ENCODE data around the gene OXCT1.

The OXCT1 gene

DNA sequence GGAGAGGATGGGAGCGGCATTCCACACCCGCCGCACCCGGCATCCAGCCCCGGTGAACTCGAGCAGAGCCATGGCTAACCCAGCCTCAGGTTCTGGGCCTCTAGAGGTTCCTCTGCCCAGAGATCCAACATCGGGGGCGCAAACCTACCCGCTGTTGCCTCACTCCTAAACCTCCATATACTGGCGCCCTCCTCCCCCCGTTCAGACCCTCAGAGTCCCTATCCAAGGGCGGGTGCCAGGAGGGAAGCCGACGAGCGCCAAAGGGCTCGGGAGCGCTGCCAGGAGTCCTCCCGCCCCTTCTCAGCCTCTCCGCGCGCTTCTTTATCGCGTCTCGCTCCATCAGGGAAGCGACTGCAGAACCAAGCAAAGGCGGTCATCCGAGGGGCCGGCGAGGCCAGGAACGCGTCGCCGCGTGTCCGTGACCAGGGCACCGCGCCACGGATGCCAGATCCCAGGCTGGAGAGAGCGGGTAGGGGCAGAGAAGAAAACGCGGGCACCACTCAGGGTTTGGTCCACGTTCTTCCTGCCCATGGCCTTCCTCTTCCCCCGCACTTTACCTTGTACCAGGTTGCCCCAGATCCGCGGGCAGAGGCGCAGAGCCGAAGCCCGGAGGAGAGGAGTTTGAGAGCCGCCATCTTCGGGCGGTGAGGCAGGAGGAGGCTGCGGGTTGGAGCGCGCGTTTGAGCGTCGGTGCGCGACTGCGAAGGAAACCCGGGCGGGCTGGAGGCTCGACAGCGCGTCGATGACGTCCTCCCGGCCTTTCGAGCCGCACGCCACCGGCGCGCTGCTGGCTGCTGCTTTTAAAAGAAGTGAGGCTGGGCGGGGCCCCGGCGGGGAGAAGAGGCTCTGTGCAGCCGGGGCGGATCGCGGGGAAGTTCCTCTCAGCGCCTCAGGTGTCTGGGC, at the start of gene OXCT1:
OXCT1 (minus strand) TSS at position 702 of the 903 bp plus-strand sequence; CDS start at position 635, 67 bp downstream.
- peak; percentile 94 for DNase-seq

DNA sequence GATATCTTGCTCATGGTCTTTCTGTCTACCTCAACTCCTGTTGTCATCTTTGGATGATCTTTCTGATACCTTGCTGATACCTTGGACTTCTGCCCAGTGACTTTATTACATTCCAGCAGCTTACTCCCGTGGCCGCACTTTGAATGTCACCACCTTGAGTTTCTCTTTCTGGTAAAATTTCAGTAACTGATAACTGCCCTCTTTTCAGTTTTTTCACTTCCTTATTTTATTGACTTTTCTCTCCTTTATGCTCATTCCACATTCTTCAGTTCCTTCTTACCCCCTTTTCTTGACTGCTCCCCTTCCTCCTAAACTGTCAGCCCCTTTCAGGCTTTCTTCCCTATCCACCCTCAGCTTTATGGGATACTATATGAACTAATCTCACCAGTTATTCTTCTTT, 47.9 kb upstream of the OXCT1 start:
- no peak for DNase-seq

DNA sequence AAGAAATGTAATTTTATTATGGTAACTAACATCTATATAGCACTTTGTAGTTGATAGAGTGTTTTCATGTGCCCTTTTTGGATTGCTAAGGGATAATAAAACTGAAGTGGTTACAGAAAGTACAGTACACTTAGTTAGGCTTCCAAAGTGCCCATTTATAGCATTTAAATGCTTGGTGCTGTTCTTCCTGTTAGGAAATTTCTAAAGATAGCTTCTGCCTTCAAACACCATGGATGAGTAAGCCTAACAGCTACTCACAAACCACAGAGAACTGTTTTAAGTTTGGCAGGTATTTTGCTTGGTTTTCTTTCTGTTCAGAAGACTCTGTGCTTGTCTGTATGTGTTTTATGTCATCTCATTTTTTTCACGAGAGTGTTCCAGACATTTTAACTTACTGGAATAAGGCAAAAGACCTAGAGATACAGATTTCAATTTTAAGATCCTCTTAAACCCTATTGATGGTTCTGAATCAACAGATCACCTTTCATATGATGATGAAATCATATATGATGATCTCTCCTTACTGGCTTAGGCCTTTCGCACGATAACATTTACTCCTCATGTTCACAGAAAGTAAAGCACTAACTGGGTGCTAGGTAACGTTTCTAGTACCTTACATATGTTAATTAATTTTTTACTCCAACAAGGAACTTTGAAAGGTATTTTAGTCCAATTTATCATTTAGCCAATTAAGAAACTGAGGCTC, 38.3 kb upstream of the OXCT1 start:
- DNase-seq: no peak

DNA sequence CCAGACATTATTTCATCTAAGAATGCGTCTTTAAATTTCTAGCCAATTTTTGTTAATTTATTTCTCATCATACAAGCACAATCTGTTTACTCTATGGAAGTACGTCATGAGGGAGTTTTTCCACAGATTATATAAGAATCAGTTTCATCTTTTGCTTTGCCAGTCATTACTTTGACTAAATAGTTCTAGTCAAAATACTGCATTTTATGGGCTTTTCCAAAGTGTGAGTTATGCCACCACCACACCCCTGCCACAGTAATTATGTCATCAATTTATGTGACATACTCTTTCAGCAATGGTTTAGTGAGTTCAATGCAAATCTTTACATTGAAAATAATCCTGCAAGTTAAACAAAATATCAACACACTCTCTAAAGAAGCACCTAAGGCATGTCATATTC, 35.9 kb upstream of the OXCT1 start:
- no peak for DNase-seq

DNA sequence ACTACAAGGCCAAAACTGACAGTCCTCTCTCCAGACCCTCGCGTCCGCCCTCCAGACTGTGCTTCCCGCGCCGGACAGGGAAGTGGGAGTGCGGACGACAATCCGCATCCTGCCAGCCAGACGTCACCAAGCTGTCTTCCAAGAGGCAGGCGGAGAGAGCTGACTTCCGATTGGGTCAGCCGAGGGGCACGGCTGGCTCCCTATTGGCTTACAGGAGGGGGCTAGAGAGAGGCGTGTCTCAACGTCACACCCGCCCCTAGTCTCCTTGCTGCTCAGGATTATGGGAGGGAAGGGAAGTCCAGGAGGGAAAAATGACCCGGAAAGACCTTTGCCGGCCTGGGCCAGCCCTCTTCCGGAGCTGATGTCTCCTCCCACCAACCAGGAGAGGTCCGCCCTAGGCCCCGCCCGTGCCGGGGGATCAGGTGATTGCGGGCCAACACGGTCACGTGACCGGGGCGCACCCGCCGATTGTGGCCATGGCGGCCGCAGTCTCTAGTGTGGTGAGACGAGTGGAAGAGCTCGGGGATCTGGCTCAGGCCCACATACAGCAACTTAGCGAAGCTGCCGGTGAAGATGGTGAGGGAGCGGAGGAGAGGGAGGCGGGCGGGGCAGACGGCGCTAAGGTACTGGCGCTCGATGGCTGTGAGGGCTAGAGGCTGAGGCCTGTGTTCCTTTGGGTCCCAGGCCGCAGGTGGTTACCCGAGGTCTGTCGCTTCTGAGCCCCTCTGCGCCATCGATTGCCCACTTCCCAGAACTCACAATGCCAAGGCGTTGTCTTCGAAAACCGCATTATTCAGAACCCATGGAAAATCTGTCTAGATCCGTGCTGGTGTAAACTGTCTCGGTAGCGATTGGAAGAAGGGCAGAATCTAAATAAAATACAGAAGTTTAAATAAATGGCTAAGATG, 33.9 kb upstream of the OXCT1 start, which contains the start of gene RIMOC1:
RIMOC1 (plus strand) TSS at position 453 of the 908 bp plus-strand sequence; CDS start at position 477, 24 bp downstream.
- peak; percentile 98 for DNase-seq

DNA sequence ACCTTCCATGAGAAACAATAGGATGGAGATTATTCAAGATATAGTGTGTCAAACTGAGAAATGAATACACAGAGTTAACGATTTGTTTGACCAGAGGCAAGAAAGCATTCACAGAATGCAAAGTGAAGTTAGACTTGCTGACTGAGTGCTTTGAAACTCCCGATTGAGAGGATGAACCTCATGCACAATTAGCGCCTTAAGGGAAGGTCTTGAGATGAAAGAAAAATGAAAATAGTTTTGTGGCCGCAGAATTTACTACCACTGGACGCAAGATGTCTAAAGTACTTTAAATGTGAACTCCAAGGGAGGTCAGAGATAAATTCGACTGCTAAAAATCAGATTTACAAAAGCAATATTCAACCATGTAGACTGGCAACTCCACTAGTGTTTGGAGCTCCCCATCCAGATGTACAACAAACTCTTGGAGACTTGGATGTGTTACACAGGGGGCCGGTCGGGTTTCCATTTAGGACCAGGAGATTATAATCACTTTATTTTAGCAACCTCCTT, 33.2 kb upstream of the OXCT1 start:
- no peak for DNase-seq

DNA sequence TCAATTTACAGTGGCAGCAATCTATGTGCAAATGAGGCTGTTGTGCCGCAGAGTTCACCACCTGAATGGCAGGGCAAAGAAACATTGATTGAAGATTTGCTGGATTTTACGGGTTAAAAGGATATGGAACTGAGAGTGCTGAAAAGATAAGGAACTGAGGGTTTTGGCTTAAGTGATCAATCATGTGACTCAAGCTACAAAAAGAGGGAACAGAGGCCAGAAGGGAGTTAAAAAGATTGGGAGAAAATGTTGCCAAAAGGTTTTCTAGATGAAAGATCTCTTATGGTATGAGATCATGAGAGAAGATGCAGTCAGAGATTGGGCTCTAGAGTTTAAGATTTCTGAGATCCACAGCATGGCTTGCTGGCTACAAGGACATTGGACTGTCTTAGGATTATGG, 26.0 kb upstream of the OXCT1 start:
- DNase-seq: no peak

DNA sequence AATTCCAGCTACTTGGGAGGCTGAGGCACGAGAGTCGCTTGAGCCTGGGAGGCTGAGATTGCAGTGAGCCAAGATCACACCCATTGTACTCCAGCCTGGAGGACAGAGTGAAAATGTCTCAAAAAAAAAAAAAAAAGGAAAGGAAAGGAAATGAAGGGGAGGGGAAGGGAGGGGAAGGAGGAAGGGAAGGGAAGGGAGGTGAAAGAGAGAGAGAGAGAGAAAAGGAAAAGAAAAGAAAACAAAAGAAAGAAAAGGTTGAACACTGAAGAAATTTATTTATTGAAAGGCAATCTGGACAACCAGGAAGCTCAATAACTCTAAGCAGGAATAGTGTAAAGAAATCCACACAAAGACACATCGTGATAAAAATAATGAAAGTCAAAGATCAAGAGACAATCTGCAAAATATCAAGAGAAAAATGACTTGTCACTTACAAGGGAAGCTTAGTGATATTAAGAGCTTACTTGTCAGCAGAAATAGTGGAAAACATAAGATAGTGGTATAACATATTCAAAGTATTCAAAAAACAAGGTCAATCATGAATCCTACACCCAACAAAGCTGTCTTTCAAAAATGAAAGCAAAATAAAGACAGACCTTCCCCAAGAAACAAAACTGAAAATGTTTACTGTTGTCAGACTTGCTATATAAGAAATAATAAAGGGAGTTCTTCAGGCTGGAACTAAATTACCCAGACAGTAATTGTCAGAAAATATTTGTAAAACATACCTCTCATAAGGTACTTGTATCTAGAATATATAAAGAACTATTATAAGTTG, 23.0 kb upstream of the OXCT1 start:
- DNase-seq: no peak

DNA sequence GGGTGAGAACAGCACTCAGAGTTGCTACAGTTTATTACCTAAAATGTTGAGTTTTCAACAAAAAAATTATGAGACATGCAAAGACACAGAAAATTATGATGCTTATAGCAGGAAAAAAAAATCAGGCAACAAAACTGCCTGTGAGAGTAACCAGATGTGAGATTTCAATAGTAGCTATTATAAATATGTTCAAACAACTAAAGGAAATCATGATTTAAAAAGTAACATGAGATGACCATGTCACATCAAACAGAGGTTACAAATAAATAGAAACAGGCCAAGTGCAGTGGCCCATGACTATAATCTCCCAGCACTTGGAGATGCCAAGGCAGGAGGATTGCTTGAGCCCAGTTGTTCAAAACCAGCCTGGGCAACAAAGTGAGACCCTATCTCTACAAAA, 21.8 kb upstream of the OXCT1 start:
- no peak for DNase-seq

DNA sequence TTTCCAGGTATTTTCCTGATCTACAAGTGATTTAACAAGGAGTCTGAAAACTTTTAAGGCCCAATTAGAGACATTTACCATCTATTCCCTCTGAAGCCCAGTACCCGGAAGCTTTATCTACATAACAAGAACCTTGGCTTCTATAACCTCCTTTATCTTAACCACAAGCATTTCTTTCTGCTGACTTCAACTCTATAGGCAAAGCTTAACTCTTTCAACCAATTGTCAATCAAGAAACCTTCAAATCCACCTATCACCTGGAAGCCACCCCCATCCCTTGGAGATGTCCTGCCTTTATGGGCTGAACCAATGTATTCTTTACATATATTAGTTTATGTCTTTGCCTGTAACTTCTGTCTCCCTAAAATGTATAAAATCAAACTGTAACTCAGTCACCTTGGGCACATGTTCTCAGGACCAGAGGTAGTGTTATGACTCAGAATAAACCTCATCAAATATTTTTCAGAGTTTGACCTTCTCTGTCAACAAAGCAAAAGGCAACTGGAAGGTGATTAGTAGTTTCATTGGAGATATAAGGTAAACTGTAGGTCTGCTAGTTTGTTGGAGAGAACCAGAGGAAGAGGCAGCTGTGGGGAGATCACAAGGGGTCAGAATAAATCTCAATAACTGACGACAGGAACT, 21.0 kb upstream of the OXCT1 start:
- DNase-seq: no peak

DNA sequence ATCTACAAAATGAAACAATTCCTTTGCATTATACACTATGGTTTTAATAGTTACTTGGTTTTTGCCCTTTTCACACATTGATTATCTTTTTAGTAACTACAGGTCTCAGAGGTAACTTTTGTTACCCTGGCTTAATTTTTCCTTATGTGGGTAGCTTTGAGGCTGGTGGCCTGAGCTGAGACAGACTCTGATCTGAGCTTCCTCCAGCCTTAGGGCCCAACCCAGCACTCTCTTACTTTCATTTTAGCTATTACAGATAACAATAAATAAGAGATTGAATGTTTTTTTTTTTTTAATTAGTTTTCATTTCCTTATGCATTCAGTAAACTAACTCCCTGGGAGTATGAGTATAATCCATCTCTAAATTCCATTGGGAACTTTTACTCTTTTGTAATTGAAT, 15.1 kb upstream of the OXCT1 start:
- no peak for DNase-seq

DNA sequence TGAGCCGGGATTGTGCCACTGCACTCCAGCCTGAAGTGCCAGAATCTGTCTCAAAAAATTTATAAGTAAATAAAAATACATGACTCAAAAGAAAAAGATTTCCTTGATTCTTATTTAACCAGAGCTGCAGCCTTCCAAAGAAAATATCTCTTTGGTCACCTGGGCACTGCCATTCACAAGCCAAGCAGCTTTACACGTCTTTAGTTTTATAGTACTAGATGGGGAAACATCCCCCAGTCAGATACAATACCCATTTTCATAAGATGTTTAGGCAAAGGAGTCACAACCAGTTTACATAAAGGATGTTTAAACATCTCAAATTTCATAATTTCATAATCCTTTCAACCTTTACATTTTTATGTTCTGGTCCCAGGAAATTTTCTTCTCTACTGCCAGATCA, 13.7 kb upstream of the OXCT1 start:
- no peak for DNase-seq

DNA sequence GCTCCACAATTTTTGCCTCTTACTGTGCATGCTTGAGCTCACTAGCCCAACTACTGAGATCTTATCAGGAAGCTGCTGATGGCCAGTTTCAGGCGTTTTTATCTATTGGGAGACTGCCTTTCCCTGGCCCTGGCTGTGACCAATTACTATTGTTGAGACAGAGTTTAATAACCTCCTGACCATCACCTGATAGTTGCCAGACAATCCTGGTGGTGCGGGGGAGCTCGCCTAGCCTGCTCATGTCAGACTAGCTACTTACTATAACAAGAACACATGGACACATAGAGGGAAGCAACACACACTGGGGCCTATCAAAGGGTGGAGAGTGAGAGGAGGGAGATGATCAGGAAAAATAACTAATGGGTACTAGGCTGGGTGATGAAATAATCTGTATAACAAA, 13.0 kb upstream of the OXCT1 start:
- DNase-seq: no peak

DNA sequence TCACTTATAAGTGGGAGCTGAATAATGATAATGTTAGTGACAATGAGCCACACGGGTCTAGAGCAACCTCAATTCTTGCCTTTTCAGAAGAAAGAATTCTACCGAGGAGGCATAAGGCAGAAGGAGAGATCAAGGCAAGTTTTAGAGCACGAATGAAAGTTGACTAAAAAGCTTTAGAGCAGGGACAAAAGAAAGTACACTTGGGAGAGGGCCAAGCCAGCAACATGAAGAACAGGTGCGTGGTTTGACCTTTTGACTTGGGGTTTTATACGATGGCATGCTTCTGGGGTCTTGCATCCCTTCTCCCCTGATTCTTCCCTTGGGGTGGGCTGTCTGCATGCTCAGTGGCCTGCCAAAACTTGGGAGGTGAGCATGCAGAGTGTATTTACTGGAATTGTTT, 12.5 kb upstream of the OXCT1 start:
- no peak for DNase-seq

DNA sequence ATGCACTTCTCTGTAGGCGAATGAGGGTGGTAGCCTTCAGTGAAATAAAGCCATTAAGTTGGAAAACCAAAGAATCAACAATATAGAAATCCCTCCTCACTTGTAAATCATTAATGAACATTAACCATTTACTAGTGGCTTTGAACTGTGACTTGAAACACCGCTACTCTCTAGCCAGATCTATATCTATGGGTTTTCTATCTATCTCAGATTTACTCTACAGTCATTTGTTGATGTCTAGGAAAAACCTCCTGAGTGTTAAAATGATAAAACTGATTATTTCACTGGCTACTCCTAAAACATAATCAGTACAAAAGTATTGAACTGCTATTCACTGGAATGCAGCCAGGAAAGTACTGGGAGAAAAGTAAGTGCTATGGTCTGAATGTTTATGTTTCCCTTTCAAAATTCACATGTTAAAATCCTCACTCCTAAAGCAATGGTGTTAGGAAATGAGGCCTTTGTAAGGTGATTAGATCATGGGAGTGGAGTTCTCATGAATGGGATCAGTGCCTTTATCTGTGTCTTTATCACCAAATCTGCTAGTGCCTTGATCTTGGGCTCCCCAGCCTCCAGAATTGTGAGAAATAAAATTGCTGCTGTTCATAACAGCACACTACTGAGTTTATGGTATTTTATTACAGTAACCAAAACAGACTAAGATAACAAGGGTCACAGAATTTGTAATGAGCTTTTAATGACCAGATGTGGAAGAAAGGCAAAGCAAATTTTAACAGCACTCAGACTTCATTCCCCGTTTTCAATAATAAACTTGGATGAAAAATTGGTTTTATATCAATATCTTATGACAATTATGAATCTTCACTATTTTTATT, 8.6 kb upstream of the OXCT1 start:
- no peak for DNase-seq

DNA sequence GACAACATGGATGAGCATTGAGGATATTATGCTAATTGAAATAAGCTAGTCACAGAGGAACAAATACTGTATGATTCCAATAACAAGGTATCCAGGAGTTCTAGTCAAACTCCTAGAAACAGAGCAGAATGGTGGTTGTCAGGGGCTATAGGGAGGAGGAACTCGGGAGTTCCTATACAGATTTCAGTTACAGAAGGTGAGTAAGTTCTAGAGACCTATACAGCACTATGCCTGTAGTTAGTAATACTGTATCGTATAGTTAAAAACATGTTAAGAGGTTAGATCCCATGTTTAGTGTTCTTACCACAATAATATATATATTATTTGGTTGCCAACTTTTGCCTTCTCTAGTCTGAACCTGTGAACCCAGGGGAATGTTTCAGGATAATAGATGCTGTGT, 7.9 kb upstream of the OXCT1 start:
- DNase-seq: no peak

DNA sequence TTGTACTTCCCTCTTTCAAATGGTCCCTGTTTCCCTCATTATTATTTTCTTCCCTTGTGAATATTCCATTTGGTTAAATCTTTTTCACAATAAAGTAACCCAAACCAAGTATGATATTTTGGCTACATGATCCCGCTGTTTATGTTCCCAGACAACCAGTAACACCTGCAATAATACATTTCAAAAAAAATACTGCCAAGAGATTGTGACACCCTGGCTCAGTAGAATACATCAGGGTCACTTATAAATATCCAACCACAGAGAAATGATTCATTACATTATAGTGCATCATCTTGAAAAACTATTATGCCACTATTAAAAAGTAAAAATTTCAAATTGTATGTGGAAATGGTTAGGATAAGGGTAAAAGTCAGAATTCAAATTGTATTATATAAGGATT, 7.2 kb upstream of the OXCT1 start:
- DNase-seq: no peak

DNA sequence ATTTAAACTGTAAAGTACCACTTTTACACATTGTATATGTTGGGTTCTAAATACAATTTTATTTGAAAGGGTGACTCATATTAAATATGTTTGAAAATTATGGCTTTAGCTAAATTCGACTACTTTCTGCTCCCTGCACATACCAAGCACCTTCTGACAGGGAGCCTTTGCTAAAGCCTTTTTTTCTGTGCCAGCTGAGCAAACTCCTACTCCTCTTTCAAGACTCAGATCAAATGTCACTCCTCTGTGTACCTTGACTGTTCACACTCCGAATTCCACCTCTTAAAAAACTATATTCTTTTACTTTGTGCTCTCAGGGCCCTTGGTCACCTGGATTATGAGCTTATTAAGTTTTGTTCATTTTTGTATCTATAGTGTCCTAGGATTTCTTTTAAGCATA, 6.5 kb upstream of the OXCT1 start:
- peak; percentile 22 for DNase-seq

DNA sequence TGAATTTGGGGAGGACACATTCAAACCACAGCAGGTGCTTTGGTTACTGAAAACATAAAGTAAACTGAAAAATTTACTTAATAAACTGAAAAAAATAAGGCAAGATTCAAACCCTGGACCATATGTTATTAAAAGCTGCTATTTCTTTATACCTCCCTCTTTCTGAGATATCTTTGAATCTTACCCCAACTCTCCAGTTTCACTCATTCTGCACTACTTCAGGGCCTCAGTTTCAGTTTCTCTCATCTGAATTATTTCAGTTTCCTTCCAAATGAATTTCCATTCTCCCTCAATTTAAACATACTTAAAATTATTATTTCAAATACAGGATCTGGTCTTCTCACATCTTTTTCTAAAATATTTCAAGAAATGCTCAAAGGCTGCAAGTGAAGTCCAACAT, 4.9 kb upstream of the OXCT1 start:
- no peak for DNase-seq

DNA sequence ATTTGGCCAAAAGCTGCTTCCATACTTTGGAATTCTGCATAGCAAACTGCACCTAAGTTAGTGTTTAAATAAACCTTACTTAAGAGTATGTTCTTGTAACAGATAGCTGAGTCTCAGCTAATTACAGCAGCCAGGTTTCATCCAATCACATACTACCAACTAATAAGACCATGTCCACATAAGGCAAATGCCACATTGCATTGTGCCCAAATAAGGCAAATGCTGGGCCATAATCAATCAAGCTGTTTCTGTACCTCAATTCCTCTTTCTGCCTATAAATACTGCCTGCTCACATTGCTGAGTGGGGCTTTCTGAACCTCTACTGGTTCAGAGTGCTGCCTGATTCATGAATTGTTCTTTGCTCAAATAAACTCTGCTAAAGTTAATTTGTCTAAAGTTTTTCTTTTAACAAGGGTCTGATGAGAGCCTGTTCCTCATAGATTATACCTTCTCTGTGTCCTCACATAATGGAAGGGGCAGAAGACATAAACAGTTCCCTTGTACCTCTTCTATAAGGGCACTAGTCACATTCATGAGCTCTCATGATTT, 4.4 kb upstream of the OXCT1 start:
- DNase-seq: no peak

All from NCI-H510A treated with DMSO at 0.1 percent for 48 hours (cell line).